Mesendoderm (in vitro differentiated cells): ENCODE measurements around the gene NDUFB1.

Source experiments
- DNase-seq: peaks from one replicate; pipeline ENCODE4 v3.0.0; 2013
- H2AK5ac ChIP-seq: 2 replicates; pipeline ENCODE4 v1.6.1; 2013; ENCODE audit warnings: low read length, inconsistent platforms
- H2BK120ac ChIP-seq: 2 replicates; pipeline ENCODE4 v1.6.1; 2013; ENCODE audit warnings: low read depth, mild to moderate bottlenecking, low read length, moderate library complexity, mixed read lengths
- H2BK15ac ChIP-seq: replicated peaks from 2 replicates; pipeline ENCODE4 v1.6.1; 2013; ENCODE audit warnings: low read depth, mild to moderate bottlenecking, moderate library complexity
- H2BK5ac ChIP-seq: 2 replicates; pipeline ENCODE4 v1.6.1; 2013; ENCODE audit warnings: low read length, inconsistent platforms
- H3K18ac ChIP-seq: 2 replicates; pipeline ENCODE4 v1.6.1; 2013; ENCODE audit warnings: mild to moderate bottlenecking, low read length, mixed read lengths
- H3K23ac ChIP-seq: one replicate; pipeline ENCODE4 v1.6.1; 2013; ENCODE audit warnings: low read length
- H3K27ac ChIP-seq: 2 replicates; pipeline ENCODE4 v1.5.1; 2013; ENCODE audit warnings: low read depth, mild to moderate bottlenecking, inconsistent platforms, low read length, moderate library complexity
- H3K27me3 ChIP-seq: 2 replicates; pipeline ENCODE4 v1.6.1; 2013; ENCODE audit warnings: low read length, control low read depth, mild to moderate bottlenecking, inconsistent platforms; ENCODE audit not compliant: insufficient read depth, poor library complexity
- H3K36me3 ChIP-seq: 2 replicates; pipeline ENCODE4 v1.6.1; 2013; ENCODE audit warnings: low read length, inconsistent platforms; ENCODE audit not compliant: control insufficient read depth, insufficient read depth
- H3K4ac ChIP-seq: one replicate; pipeline ENCODE4 v1.6.1; 2013; ENCODE audit warnings: low read depth, mild to moderate bottlenecking, low read length, moderate library complexity
- H3K4me1 ChIP-seq: 2 replicates; pipeline ENCODE4 v1.6.1; 2013; ENCODE audit warnings: low read depth, low read length, inconsistent platforms; ENCODE audit not compliant: control insufficient read depth
- H3K4me2 ChIP-seq: 2 replicates; pipeline ENCODE4 v1.6.1; 2013; ENCODE audit warnings: low read length
- H3K4me3 ChIP-seq: 2 replicates; pipeline ENCODE4 v1.5.1; 2013; ENCODE audit warnings: mild to moderate bottlenecking, low read length
- H3K56ac ChIP-seq: one replicate; pipeline ENCODE4 v1.6.1; 2013; ENCODE audit warnings: low read length
- H3K79me1 ChIP-seq: 2 replicates; pipeline ENCODE4 v1.6.1; 2013; ENCODE audit warnings: low read length, inconsistent platforms
- H3K79me2 ChIP-seq: 2 replicates; pipeline ENCODE4 v1.6.1; 2013; ENCODE audit warnings: mild to moderate bottlenecking, low read length; ENCODE audit not compliant: control insufficient read depth, insufficient read depth
- H3K9ac ChIP-seq: 2 replicates; pipeline ENCODE4 v1.6.1; 2013; ENCODE audit warnings: low read length, inconsistent platforms
- H4K5ac ChIP-seq: one replicate; pipeline ENCODE4 v1.6.1; 2013; ENCODE audit warnings: low read length
- H4K8ac ChIP-seq: one replicate; pipeline ENCODE4 v1.6.1; 2013; ENCODE audit warnings: low read depth, mild to moderate bottlenecking, control low read depth, low read length, moderate library complexity
- WGBS: extraction: QIAGEN DNeasy Blood & Tissue Kit; methylation state at CpG from one replicate; pipeline ENCODE4 v1.1.7; 2013; ENCODE audit warnings: low lambda C conversion rate, missing lambda C conversion rate; ENCODE audit not compliant: insufficient coverage; ENCODE audit errors: extremely low coverage; 5-methylcytosine and 5-hydroxymethylcytosine counted together

Gene NDUFB1

GRCh38 chr14:92153581-92153980 is 32.1 kb upstream of the NDUFB1 start:
- no peaks in the 10 kb centered on the region for H3K4me1 ChIP-seq
- H3K27me3 ChIP-seq: no peaks in the 10 kb centered on the region
- no peak overlapping the region for H2BK5ac ChIP-seq
- H2BK120ac ChIP-seq: no peak overlapping the region
- no peak overlapping the region for H3K4me3 ChIP-seq
- H3K79me2 ChIP-seq: no peaks in the 10 kb centered on the region
- H3K9ac ChIP-seq: no peak overlapping the region
- H3K36me3 ChIP-seq: peaks cover 2% of the 10 kb centered on the region
- no peak overlapping the region for H3K23ac ChIP-seq
- WGBS: no CpG with 5 or more reads among the region's 1 CpG
- H3K27ac ChIP-seq: no peak overlapping the region
- no peak overlapping the region for H3K4me2 ChIP-seq
- no peaks in the 10 kb centered on the region for H3K79me1 ChIP-seq
- no peak overlapping the region for H3K18ac ChIP-seq
- no peak overlapping the region for H3K4ac ChIP-seq
- no peak overlapping the region for H3K56ac ChIP-seq
- H2BK15ac ChIP-seq: no peak overlapping the region
- no peak overlapping the region for H2AK5ac ChIP-seq
- no peak for DNase-seq
- no peak overlapping the region for H4K8ac ChIP-seq
- H4K5ac ChIP-seq: no peak overlapping the region

GRCh38 chr14:92144708-92145107 is 23.2 kb upstream of the NDUFB1 start:
- Histone ChIP-seq H2BK5ac (no peak overlapping the region), H3K4me3 (no peak overlapping the region), H3K9ac (no peak overlapping the region), H3K27me3 (no peaks in the 10 kb centered on the region), H3K18ac (no peak overlapping the region), H3K79me2 (no peaks in the 10 kb centered on the region), H4K5ac (no peak overlapping the region), H2BK15ac (no peak overlapping the region), H3K36me3 (peaks cover 5% of the 10 kb centered on the region), H3K27ac (no peak overlapping the region), H3K56ac (no peak overlapping the region), H3K79me1 (peaks cover 2% of the 10 kb centered on the region), H3K4me1 (no peaks in the 10 kb centered on the region), H4K8ac (no peak overlapping the region), H3K4me2 (no peak overlapping the region), H3K23ac (no peak overlapping the region), H3K4ac (no peak overlapping the region), H2BK120ac (no peak overlapping the region), H2AK5ac (no peak overlapping the region)
- WGBS: no CpG with 5 or more reads among the region's 2 CpGs
- DNase-seq: no peak

GRCh38 chr14:92143962-92144361 is 22.5 kb upstream of the NDUFB1 start:
- H3K18ac ChIP-seq: no peak overlapping the region
- no peak overlapping the region for H3K27ac ChIP-seq
- H2BK15ac ChIP-seq: no peak overlapping the region
- no peak for DNase-seq
- H4K5ac ChIP-seq: no peak overlapping the region
- no peak overlapping the region for H3K56ac ChIP-seq
- no peak overlapping the region for H2AK5ac ChIP-seq
- H3K4me1 ChIP-seq: no peaks in the 10 kb centered on the region
- no peak overlapping the region for H3K23ac ChIP-seq
- no peak overlapping the region for H3K4me3 ChIP-seq
- H2BK5ac ChIP-seq: no peak overlapping the region
- H2BK120ac ChIP-seq: no peak overlapping the region
- H3K4ac ChIP-seq: no peak overlapping the region
- H3K36me3 ChIP-seq: peaks cover 5% of the 10 kb centered on the region
- H3K27me3 ChIP-seq: no peaks in the 10 kb centered on the region
- H3K4me2 ChIP-seq: no peak overlapping the region
- WGBS: no CpG with 5 or more reads among the region's 3 CpGs
- no peaks in the 10 kb centered on the region for H3K79me2 ChIP-seq
- H4K8ac ChIP-seq: no peak overlapping the region
- peaks cover 2% of the 10 kb centered on the region for H3K79me1 ChIP-seq
- no peak overlapping the region for H3K9ac ChIP-seq

- H3K27ac ChIP-seq: no peak overlapping the region
- no peaks in the 10 kb centered on the region for H3K4me1 ChIP-seq
- no peak overlapping the region for H3K4me2 ChIP-seq
- no peak overlapping the region for H3K4ac ChIP-seq
- H2BK5ac ChIP-seq: no peak overlapping the region
- H3K36me3 ChIP-seq: peaks cover 5% of the 10 kb centered on the region
- no peak overlapping the region for H2BK15ac ChIP-seq
- no peak overlapping the region for H4K5ac ChIP-seq
- H3K27me3 ChIP-seq: no peaks in the 10 kb centered on the region
- no peak overlapping the region for H3K18ac ChIP-seq
- no peak overlapping the region for H2BK120ac ChIP-seq
- peaks cover 2% of the 10 kb centered on the region for H3K79me1 ChIP-seq
- H3K4me3 ChIP-seq: no peak overlapping the region
- H3K56ac ChIP-seq: no peak overlapping the region
- no peaks in the 10 kb centered on the region for H3K79me2 ChIP-seq
- no CpG with 5 or more reads among the region's 4 CpGs for WGBS
- no peak overlapping the region for H2AK5ac ChIP-seq
- no peak for DNase-seq
- no peak overlapping the region for H3K23ac ChIP-seq
- no peak overlapping the region for H3K9ac ChIP-seq
- H4K8ac ChIP-seq: no peak overlapping the region
These were observed 21.8 kb upstream of the NDUFB1 start for GRCh38 chr14:92143309-92143708.

- Histone ChIP-seq H3K23ac (no peak overlapping the region), H3K27me3 (no peaks in the 10 kb centered on the region), H3K9ac (no peak overlapping the region), H2AK5ac (no peak overlapping the region), H3K4me3 (no peak overlapping the region), H4K8ac (no peak overlapping the region), H2BK15ac (no peak overlapping the region), H4K5ac (no peak overlapping the region), H3K36me3 (peaks cover 4% of the 10 kb centered on the region), H3K79me2 (no peaks in the 10 kb centered on the region), H3K56ac (no peak overlapping the region), H3K18ac (no peak overlapping the region), H3K4me2 (no peak overlapping the region), H3K4me1 (no peaks in the 10 kb centered on the region), H3K27ac (no peak overlapping the region), H2BK120ac (no peak overlapping the region), H3K4ac (no peak overlapping the region), H2BK5ac (no peak overlapping the region), H3K79me1 (no peaks in the 10 kb centered on the region)
- no CpG with 5 or more reads among the region's 1 CpG for whole genome bisulfite sequencing
- peak; percentile 14 for DNase-seq
These were observed 13.8 kb upstream of the NDUFB1 start for GRCh38 chr14:92135269-92135668.

- H3K23ac ChIP-seq: no peak overlapping the region
- H2BK15ac ChIP-seq: no peak overlapping the region
- H3K79me2 ChIP-seq: no peaks in the 10 kb centered on the region
- no peaks in the 10 kb centered on the region for H3K27me3 ChIP-seq
- H2BK5ac ChIP-seq: no peak overlapping the region
- DNase-seq: no peak
- no peaks in the 10 kb centered on the region for H3K79me1 ChIP-seq
- H3K9ac ChIP-seq: no peak overlapping the region
- H2BK120ac ChIP-seq: no peak overlapping the region
- no peak overlapping the region for H4K8ac ChIP-seq
- H2AK5ac ChIP-seq: no peak overlapping the region
- no peak overlapping the region for H3K56ac ChIP-seq
- no peaks in the 10 kb centered on the region for H3K4me1 ChIP-seq
- no peak overlapping the region for H3K4me2 ChIP-seq
- no CpG with 5 or more reads among the region's 1 CpG for WGBS
- no peak overlapping the region for H3K4ac ChIP-seq
- no peak overlapping the region for H4K5ac ChIP-seq
- no peak overlapping the region for H3K27ac ChIP-seq
- no peak overlapping the region for H3K18ac ChIP-seq
- H3K36me3 ChIP-seq: peaks cover 4% of the 10 kb centered on the region
- no peak overlapping the region for H3K4me3 ChIP-seq
These were observed 12.9 kb upstream of the NDUFB1 start for GRCh38 chr14:92134456-92134855.
